Measurements from ENCODE around the gene ODAD2.

The ODAD2 gene

GRCh38 chr10:28020080-28020860 is 21.4 kb upstream of the ODAD2 start:
- no peak for TF ChIP-seq CTCF (IDR thresholded peaks at IDR 0.05; ENCODE audit: low read depth, low read length)

GRCh38 chr10:28014651-28015050 is 15.8 kb upstream of the ODAD2 start:
- no peak for TF ChIP-seq CTCF (IDR thresholded peaks at IDR 0.05; ENCODE audit: low read depth, low read length)
- H3K4me3 ChIP-seq (ENCODE audit: low read depth, low read length): no peak overlapping the region

More at GRCh38 chr10:28020080-28020860, 21.4 kb upstream of the ODAD2 start:
- H3K4me3 ChIP-seq (ENCODE audit: low read depth, low read length): no peak overlapping the region

GRCh38 chr10:28012990-28013515 is 14.2 kb upstream of the ODAD2 start:
- TF ChIP-seq CTCF (IDR thresholded peaks at IDR 0.05; ENCODE audit: low read depth, low read length): no peak
- H3K4me3 ChIP-seq (ENCODE audit: low read depth, low read length): no peak overlapping the region

GRCh38 chr10:28010821-28011220 is 11.9 kb upstream of the ODAD2 start:
- H3K4me3 ChIP-seq (ENCODE audit: low read depth, low read length): no peak overlapping the region
- TF ChIP-seq CTCF (IDR thresholded peaks at IDR 0.05; ENCODE audit: low read depth, low read length): no peak

- no peak for TF ChIP-seq CTCF (IDR thresholded peaks at IDR 0.05; ENCODE audit: low read depth, low read length)
- no peak overlapping the region for H3K4me3 ChIP-seq (ENCODE audit: low read depth, low read length)
Measured at GRCh38 chr10:28008054-28008453, 9.2 kb upstream of the ODAD2 start.

GRCh38 chr10:28001353-28001752 is 2.5 kb upstream of the ODAD2 start:
- H3K4me3 ChIP-seq (ENCODE audit: low read depth, low read length): no peak overlapping the region
- TF ChIP-seq CTCF (IDR thresholded peaks at IDR 0.05; ENCODE audit: low read depth, low read length): no peak

GRCh38 chr10:27998178-27998953 is 513 bp downstream of the ODAD2 start:
- H3K4me3 ChIP-seq (ENCODE audit: low read depth, low read length): peak overlapping the region; percentile 59
- no peak for TF ChIP-seq CTCF (IDR thresholded peaks at IDR 0.05; ENCODE audit: low read depth, low read length)
